ENCODE data around the gene NXPH4.

- TF ChIP-seq NFYB (IDR thresholded peaks at IDR 0.05; ENCODE audit: insufficient read depth, low read depth, low read length) (no peak), CTCF (IDR thresholded peaks at IDR 0.05 in 2 of 3, conservative IDR thresholded peaks at IDR 0.05 in 1 of 3; ENCODE audit: control insufficient read depth in 2 of 3, extremely low read depth in 1 of 3, insufficient read depth in 1 of 3, low read depth in 3 of 3, low read length in 3 of 3) (no peak), EGR1 (IDR thresholded peaks at IDR 0.05; ENCODE audit: borderline replicate concordance in 1 of 2, low read depth in 2 of 2, low read length in 2 of 2) (no peak)
Measured at GRCh38 chr12:57234233-57234570, 17.6 kb downstream of the NXPH4 start.
